ENCODE results near the gene NRG3.

DNA sequence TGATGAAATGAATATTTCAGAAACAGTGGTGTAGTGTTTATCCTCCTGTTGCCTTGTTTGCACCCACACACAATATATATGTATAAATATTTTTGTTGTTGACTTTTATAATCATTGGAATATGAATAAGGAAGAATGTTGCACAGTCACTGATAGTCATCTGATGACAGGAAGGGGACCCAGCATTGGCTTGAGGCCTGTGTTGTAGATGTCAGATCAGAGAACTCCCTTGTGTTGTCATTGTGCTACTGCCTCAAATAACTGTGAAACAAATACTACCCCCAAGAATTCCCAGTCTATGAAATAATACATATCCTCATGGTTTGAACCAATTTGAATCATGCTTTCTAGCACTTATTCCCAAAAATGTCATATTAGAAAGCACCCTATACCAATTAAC, 84.0 kb downstream of the NRG3 start:
- TF ChIP-seq SP2 (tag by site-specific recombination; IDR thresholded peaks at IDR 0.05), result no peak
- TF ChIP-seq, protein P1, sequence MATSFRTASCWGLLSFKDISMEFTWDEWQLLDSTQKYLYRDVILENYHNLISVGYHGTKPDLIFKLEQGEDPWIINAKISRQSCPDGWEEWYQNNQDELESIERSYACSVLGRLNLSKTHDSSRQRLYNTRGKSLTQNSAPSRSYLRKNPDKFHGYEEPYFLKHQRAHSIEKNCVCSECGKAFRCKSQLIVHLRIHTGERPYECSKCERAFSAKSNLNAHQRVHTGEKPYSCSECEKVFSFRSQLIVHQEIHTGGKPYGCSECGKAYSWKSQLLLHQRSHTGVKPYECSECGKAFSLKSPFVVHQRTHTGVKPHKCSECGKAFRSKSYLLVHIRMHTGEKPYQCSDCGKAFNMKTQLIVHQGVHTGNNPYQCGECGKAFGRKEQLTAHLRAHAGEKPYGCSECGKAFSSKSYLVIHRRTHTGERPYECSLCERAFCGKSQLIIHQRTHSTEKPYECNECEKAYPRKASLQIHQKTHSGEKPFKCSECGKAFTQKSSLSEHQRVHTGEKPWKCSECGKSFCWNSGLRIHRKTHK (tag by site-specific recombination; IDR thresholded peaks at IDR 0.05), result no peak
- no peak for TF ChIP-seq SALL2 (tag by site-specific recombination; IDR thresholded peaks at IDR 0.05; ENCODE audit: borderline replicate concordance)
- no peak for TF ChIP-seq GFI1B (tag by site-specific recombination; IDR thresholded peaks at IDR 0.05)

Data from HEK293 (cell line).